ENCODE results near the gene PHACTR3.

Gene PHACTR3

DNA sequence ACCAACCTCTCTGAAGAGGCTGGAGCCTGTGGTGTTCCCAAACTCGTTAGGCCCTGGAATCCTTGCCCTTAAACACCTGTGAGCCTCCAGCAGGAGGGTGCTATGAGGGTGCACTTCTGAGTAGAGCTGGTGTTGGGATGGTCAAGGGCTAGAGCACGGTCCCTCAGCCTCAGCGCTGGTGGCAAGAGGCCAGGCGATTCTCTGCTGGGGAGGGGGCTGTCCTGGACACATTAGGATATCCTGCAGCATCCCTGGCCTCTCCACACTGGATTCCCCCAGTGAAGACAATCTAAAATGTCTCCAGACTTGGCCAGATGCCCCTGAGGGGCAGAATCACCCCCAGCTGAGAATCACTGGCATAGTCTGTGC is 171.3 kb downstream of the PHACTR3 start:
- no peak overlapping the region for H3K27ac ChIP-seq
- H3K27me3 ChIP-seq: no peaks in the 10 kb centered on the region
- H3K36me3 ChIP-seq: no peaks in the 10 kb centered on the region
- TF ChIP-seq, protein P1, sequence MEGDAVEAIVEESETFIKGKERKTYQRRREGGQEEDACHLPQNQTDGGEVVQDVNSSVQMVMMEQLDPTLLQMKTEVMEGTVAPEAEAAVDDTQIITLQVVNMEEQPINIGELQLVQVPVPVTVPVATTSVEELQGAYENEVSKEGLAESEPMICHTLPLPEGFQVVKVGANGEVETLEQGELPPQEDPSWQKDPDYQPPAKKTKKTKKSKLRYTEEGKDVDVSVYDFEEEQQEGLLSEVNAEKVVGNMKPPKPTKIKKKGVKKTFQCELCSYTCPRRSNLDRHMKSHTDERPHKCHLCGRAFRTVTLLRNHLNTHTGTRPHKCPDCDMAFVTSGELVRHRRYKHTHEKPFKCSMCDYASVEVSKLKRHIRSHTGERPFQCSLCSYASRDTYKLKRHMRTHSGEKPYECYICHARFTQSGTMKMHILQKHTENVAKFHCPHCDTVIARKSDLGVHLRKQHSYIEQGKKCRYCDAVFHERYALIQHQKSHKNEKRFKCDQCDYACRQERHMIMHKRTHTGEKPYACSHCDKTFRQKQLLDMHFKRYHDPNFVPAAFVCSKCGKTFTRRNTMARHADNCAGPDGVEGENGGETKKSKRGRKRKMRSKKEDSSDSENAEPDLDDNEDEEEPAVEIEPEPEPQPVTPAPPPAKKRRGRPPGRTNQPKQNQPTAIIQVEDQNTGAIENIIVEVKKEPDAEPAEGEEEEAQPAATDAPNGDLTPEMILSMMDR (IDR thresholded peaks at IDR 0.05): no peak
- H3K4me3 ChIP-seq (ENCODE audit: low read depth in 1 of 2, low read length in 1 of 2): no peak overlapping the region
- H3K4me1 ChIP-seq (ENCODE audit: control insufficient read depth in 1 of 2, insufficient read depth in 1 of 2, low read depth in 1 of 2, low read length in 1 of 2): no peaks in the 10 kb centered on the region
- no peaks in the 10 kb centered on the region for H3K9me3 ChIP-seq

DNA sequence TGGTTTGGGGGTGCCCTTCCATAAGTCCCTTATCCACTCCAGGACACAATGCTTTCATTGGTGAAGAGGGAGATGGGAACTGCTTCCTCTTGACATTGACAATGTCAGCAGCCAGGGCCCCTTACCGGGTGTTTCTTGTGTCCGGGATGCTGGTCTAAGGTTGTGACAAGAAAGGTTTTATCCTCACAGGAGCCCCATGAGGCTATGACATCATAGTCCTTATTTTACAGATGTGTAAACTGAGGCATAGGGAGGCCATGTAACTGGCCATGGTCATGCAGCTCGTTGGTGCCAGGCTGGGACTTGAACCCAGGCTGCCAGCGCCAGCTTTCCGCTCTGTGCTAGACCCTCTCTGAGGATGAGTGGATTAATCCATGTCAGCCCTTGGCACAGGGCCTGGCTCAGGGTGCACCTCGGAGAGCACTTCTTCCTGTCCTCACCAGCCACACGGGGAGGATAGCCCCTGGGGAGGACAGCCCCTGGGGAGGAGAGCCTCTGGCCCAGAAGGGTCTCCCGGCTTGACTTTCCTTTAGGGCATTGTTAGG is 171.8 kb downstream of the PHACTR3 start:
- H3K9me3 ChIP-seq: no peaks in the 10 kb centered on the region
- no peaks in the 10 kb centered on the region for H3K27me3 ChIP-seq
- H3K36me3 ChIP-seq: no peaks in the 10 kb centered on the region
- TF ChIP-seq, protein P1 (IDR thresholded peaks at IDR 0.05): no peak
- no peak overlapping the region for H3K27ac ChIP-seq
- no peak overlapping the region for H3K4me3 ChIP-seq (ENCODE audit: low read depth in 1 of 2, low read length in 1 of 2)
- H3K4me1 ChIP-seq (ENCODE audit: control insufficient read depth in 1 of 2, insufficient read depth in 1 of 2, low read depth in 1 of 2, low read length in 1 of 2): no peaks in the 10 kb centered on the region

DNA sequence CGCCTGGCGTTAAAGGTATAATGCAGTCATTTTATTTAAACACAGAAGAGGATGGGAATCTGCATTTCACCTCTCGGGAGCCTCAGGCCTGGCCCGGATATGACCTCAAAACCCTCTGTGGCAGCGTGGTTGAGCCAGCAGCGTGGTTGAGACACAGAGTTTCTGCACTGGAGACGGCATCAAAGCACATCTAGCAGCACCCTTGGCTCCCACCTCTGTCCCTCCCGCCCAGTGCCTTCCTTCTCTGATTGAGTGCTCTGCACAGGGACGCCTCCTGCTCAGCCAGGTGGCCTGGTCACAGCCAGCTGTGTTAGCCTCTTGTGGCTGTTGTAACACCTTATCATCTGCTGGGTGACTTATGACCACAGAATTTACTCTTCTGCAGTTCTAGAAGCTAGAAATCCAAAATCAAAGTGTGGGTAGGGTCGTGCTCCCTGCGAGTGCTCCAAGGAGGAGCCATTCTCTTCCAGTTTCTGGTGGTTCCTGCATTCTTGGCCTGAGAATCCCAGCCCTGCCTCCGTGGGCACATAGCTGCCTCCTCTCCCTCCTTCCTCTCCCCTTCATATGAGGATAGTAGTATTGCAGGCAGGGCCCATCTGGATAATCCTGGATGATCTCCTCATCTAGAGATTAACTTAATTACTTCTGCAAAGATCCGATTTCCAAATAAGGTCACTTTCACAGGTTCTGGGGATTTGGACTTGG is 172.4 kb downstream of the PHACTR3 start:
- Histone ChIP-seq H3K4me1 (ENCODE audit: control insufficient read depth in 1 of 2, insufficient read depth in 1 of 2, low read depth in 1 of 2, low read length in 1 of 2) (no peaks in the 10 kb centered on the region), H3K27me3 (no peaks in the 10 kb centered on the region), H3K27ac (no peak overlapping the region), H3K4me3 (ENCODE audit: low read depth in 1 of 2, low read length in 1 of 2) (no peak overlapping the region), H3K9me3 (no peaks in the 10 kb centered on the region), H3K36me3 (no peaks in the 10 kb centered on the region)
- TF ChIP-seq, protein P1 (IDR thresholded peaks at IDR 0.05): no peak

DNA sequence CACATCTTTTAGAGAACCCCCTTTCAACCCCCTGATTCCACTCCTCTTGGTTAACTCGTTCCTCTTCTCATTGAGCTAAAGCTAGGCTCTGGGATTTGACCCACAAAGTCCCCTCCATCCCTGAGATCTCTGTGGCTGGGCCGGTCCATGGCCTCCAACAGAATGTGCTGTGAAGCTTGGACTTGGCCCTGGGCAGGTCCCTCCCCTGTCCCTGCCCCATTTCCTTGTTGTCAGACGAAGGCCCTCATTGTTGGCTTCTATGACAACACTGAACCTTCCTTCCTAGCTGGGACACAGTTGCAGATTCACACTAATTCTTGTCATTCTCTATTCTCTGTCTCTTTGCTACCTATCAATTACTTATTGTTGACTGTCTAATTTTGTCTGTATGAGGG is 173.0 kb downstream of the PHACTR3 start:
- Histone ChIP-seq H3K4me1 (ENCODE audit: control insufficient read depth in 1 of 2, insufficient read depth in 1 of 2, low read depth in 1 of 2, low read length in 1 of 2) (no peaks in the 10 kb centered on the region), H3K4me3 (ENCODE audit: low read depth in 1 of 2, low read length in 1 of 2) (no peak overlapping the region), H3K36me3 (no peaks in the 10 kb centered on the region), H3K9me3 (no peaks in the 10 kb centered on the region), H3K27me3 (no peaks in the 10 kb centered on the region), H3K27ac (no peak overlapping the region)
- TF ChIP-seq, protein P1 (IDR thresholded peaks at IDR 0.05): no peak

DNA sequence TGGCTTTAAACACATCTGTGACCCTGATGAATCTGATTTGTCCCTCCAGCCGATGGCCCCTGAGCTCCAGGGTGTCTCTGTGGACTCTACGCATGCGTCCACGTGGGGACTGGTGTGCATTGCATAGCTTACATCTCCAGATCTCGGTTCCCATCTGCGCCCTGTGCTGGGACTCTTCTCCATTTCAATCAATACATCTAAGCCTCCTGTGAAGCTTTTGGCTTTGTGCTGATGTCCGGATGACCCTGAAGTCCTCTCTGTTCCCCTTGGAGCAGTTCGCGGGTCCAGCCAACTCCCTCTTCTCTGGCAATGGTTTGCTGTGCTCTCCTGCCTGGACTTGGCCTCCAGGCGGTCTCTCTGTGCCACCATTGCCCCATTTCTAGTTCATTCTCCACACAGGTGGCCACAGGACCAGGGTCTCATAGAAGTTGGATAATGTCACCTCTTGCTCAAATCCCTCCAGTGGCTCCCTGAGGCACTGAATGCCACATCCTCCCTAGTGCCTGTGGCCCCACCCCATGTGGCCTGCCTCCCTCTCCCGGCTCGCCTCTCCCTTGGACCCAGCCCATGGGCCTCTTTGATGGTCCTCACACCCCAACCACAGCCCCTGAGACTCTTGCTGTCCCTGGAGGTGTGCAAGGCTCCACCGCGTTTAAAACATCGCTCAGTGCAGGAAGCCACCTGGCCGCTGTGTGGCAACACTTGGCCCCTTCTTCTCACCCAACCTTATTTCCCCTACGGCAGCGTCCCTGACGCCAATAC is 173.7 kb downstream of the PHACTR3 start:
- Histone ChIP-seq H3K27me3 (no peaks in the 10 kb centered on the region), H3K4me3 (ENCODE audit: low read depth in 1 of 2, low read length in 1 of 2) (no peak overlapping the region), H3K9me3 (no peaks in the 10 kb centered on the region), H3K36me3 (no peaks in the 10 kb centered on the region), H3K27ac (no peak overlapping the region), H3K4me1 (ENCODE audit: control insufficient read depth in 1 of 2, insufficient read depth in 1 of 2, low read depth in 1 of 2, low read length in 1 of 2) (no peaks in the 10 kb centered on the region)
- TF ChIP-seq, protein P1 (IDR thresholded peaks at IDR 0.05): no peak
